ENCODE measurements around the gene TNFRSF9.
"Not testable (repeated sequence)": the region's sequence is repeated elsewhere in the genome, so short reads cannot be mapped to it uniquely, and the experiment has no call there.

The TNFRSF9 gene

DNA sequence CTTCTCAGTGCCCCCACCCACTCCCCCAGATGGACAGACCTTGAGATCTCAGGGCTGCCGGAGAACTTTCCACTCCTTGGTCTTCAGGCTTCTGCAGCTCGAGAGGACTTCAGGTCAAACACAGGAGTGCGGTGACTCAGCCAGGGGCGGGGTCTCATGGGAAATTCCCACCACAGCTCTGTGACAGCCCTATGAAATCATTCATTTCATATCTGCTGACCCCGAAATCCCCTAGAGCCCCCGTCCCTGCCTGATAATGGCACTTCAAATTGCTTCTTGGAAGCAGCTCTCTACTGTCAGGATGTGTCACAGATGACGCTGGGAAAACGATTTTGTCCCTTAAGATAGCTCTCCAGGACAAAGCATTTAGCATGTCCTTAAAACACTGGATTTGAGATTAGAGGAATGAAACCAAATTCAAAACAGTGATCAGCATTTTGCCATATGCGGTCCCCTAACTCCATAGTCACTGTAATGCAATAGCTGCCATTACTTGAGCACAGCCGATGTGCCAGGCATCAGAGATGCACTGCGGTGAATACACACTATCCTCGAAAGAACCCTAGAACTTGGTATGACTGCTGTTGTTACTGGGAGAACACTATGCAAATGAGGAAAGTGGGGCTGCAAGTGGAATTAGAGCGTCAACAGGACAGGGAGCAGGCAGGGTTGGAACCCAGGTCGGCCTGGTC is at the start of gene TNFRSF9:
Gene TNFRSF9 (minus strand): TSS at position 95 of the 692 bp plus-strand sequence. CDS start 845 bp downstream, outside the sequence.
- peak; percentile 79 for DNase-seq (ENCODE audit: low read depth)

DNA sequence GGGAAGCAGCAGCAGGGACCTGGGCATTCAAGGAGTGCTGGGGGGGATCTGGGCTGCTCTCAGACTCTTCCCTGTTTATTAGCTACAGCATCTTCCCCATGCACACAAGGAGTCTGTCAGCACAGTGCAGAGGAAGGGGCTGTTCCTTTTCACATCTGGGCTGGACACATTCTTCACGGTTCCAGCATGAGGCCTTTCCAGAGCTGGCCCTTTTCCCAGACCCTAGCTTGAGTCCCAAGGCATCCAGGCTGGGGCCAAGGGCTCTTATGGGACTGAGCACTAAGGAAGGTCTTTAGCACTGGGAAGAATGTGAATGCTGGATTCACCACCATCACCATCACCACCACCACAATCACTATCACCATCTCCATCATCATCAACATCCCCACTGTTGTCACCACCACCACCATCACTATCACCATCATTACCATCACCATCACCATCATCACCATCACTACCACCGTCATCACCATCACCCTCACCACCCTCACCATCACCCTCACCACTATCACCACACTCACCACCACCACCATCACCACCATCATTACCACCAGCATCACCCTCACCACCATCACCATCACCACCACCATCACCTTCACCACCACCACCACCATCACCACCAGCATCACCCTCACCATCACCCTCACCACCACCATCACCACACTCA is 49.3 kb upstream of the TNFRSF9 start:
- no peak for DNase-seq (ENCODE audit: low read depth)

DNA sequence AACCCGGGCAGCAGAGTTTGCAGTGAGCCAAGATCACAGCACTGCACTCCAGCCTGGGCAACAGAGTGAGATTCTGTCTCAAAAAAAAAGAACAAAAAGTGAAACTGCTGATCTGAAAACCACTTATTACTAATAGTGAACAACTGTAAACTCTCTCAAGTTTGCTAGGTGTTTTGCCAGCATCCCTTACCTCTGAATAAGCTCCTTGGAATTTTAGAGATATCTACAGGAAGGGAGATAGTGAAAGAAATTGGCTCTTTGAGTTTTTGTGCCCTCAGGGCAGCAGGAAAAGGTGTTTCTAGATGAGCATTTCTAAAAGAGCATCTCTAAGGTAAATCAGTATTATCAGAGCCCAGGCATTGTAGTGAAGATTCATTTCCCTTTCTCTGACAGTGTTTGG is 47.9 kb upstream of the TNFRSF9 start:
- no peak for DNase-seq (ENCODE audit: low read depth)

DNA sequence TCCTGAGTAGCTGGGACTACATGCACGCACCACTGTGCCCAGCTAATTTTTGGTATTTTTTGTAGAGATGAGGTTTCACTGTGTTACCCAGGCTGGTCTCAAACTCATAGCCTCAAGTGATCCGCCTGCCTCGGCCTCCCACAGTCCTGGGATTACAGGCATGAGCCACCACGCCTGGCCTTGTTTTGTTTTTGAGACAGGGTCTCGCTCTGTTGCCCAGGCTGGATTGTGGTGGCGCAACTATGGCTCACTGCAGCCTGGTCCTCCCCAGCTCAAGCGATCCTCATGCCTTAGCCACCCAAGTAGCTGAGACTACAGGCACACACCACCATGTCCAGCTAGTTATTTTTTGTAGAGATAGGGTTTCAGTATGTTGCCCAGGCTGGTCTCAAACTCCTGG is 46.9 kb upstream of the TNFRSF9 start:
- DNase-seq (ENCODE audit: low read depth): no peak

DNA sequence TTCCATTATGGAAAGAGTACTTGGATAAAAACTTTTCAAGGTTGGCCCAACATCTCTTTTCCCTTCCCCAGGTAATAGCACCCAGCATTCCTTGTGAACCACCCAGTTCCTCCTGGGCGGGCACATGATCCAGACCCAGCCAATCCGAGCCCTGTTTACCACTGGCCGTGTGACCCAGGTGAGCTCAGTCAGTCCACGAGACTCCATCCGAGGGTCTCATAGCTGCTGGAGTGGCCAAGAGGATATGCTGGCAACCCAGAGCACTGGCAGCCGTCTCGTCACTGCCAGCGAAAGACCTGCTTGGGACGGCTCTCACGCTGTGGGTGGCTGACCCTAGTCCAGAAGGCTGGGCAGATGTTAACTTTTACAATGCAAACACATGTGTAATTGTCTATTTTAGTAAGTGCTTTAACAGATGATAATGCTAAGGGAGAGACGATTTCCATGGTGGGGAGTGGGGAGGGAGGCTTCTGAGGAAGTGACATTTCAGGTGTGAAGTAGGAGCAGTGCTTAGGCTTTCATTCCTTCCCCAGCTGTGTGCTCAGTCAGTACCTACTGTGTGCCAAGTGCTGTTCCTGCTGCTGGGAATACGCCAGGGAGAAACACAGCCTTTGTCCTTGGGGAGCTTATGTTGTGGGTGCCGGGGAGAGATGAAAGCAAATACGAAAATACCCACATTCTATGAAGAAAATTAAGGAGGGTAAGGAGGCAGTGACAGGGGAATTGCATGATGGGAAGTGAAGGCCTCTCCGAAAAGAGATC is 45.4 kb upstream of the TNFRSF9 start:
- no peak for DNase-seq (ENCODE audit: low read depth)

DNA sequence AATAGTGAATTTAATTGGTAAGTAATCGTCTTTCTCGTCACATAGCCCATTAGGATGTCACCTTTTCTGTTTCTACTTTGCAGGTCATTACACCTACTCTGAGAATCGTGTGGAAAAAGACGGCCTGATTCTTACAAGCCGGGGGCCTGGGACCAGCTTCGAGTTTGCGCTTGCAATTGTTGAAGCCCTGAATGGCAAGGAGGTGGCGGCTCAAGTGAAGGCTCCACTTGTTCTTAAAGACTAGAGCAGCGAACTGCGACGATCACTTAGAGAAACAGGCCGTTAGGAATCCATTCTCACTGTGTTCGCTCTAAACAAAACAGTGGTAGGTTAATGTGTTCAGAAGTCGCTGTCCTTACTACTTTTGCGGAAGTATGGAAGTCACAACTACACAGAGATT is 44.2 kb upstream of the TNFRSF9 start:
- DNase-seq (ENCODE audit: low read depth): no peak

DNA sequence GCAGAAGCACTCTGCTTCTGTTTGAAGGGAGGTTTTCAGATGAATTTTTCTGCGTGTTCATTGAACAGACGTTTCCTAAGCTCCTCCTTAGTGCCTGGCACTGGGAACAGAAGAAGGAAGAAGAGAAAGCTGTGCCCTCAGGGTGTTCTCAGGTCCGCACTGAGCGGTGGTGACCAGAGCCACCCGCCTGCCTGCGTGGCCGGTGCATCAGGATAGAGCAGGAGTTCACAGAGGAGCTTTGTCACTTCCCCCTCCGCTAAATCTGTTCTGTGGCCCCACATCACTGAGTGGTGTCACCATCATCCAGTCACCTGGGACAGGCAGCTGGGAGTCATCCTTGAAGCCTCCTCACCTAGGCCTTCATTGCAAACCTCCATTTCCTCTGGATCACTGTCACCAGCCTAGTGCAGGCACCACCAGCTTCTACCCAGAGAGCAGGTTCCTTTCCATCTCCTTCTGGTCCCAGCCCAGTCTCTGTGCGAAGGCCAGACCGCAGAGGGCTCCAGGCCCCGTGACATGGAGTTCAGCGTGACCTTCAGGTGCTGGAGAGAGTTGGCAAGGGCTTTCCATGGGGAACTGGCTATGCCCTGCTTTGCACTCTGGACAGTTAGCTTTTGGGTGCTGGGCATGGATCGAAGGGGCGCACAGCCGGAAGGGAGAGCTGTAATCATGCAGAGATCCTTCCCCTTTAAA is 42.6 kb upstream of the TNFRSF9 start:
- DNase-seq (ENCODE audit: low read depth): no peak

DNA sequence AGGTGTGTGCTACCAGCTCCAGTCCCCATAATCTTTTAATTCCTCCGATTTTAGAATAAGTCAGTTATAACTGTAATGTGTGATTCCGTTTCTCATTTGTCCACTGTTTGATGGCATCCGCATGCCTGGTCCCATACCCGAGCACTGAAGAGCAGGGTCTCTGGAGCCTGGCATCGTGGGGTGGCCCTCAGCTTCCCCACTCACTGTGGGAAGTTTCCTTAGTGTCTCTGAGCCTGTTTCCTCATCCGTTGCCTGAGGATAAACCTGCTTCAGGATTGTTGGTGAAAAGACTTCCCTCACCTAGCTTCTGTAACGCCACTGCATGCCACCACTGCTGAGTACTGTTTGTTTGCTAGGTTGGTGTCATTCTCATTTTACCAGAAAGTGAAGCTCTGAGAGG is 40.3 kb upstream of the TNFRSF9 start:
- no peak for DNase-seq (ENCODE audit: low read depth)

DNA sequence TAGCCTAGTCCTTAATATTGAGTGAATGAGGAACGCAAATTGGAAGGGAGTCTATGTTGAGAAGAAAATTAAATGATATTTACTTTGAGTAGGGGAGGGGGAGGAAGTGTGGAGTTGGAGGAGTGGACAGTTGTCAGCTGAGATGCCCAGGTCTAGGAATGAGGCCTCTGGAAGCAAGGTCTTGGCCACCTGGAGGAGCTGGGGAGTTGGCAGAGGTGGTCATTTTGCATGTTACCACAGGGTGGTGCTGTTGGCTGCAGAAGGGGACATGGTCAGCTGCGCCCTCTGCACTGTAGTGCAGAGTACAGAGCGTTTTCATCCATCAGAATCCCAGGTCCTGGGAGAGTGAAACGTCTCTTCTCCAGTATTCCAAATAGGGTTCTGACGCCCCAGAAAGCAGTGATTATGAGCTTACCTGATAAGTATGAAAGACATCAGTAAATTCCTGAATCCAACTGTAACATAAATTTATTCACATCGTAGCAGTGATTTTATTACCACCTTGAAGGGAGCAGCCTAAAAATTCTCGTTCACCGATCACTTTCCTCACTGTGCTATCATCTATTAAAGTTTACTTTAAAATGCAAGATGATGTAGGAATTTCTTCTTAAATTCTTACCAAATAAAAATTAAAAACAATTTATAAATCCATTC is 34.7 kb upstream of the TNFRSF9 start:
- DNase-seq (ENCODE audit: low read depth): peak; percentile 23

DNA sequence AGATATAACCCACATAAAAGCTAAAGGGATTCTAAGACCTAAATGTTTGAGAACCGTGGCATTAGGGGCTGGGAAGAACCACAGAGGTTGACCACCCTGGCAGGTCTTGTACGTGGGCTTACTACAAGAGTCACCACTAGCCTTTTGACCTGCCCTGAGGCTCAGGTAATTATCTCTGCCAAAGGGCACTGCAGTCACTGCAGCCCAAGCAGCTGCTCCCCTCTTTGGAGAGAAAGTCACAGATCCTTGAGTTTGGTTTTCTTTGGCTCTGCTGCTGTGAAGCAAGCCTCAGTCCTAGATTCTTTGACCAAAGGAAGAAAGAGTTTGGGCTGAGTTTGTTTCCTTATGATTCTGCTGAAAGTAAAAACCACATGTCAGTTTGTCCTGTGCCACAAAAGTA is 32.4 kb upstream of the TNFRSF9 start:
- DNase-seq (ENCODE audit: low read depth): no peak

DNA sequence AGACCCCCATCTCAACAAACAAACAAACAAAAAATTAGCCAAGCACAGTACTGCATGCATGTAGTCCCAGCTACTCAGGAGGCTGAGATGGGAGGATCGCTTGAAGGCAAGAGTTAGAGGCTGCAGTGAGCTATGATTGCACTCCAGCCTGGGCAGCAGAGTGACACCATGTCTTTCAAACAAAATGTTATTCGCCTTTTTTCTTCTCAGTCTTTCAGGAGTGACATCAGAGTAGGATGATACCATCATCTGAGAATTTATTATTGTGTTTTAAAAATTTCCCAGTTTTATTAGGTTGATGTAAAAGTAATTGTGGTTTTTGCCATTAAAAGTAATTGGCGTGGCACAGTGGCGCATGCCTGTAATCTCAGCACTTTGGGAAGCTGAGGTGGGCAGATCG is 31.6 kb upstream of the TNFRSF9 start:
- no peak for DNase-seq (ENCODE audit: low read depth)

DNA sequence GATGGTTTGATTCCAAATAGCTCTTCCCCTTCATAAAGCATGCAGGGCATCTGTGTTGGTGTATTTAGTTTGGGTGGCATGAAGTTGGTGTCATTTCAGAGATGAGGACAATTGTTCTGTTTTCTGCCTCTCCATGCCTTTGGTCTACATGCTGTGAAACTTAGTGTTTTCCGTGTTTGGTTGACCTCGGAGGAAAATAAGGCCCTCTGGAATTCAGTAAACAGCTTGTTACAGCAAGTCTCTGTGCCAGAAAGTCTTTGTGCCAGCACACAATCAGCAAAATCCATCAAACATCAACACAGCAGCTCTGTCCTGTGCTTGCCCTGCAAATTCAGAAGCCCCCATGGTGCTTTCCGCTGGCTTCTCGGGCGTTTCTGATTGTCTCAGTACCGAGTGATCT is 30.4 kb upstream of the TNFRSF9 start:
- DNase-seq (ENCODE audit: low read depth): no peak

DNA sequence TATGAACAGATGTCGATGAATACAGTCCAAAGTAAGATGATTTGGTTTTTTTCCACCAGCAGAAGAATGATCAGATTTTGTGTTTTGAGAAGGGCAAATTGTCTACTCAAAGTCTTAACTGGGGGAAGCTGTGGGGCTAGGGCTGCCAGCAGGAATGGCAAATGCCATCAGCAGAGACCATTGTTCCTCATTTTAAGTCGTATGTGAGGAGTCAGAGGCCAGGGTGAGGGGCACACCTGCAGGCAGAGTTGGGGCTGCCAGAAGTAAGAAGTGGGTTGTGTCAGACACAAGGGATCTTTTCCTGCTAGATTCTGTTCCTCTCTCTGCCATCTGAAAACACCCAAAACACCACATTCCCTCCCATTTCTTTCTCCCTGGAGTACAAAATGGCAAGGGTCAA is 29.6 kb upstream of the TNFRSF9 start:
- DNase-seq (ENCODE audit: low read depth): no peak

DNA sequence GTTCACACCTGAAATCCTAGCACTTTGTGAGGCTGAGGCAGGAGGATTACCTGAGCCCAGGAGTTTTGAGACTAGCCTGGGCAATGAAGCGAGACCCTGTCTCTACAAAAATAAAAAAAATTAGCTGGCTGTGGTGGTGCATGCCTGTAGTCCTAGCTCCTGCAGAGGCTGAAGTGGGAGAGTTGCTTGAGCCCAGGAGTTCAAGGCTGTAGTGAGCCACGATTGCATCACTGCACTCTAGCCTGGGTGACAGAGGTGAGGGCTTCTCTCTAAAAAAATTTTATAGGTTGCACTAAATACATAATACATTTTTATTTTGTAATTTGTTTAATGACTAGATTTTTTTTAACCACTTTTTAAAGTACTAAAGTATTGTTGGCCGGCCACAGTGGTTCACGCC is 27.0 kb upstream of the TNFRSF9 start:
- no peak for DNase-seq (ENCODE audit: low read depth)

DNA sequence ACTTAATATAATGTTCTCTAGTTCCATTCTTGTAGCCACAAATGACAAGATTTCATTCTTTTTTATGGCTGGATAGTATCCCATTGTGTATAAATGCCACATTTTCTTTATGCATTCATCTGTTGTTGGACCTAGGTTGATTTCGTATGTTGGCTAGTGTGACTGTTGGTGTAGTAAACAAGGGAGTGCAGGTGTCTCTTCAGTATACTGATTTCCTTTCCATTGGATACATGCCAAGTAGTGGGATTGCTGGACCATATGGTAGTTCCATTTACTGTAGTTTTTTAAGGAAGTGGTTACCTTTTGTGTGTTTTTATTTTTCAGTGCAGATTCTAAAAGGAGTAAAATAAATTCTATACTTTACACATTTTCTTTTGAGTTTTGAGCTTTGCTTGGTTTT is 26.6 kb upstream of the TNFRSF9 start:
- DNase-seq (ENCODE audit: low read depth): no peak

DNA sequence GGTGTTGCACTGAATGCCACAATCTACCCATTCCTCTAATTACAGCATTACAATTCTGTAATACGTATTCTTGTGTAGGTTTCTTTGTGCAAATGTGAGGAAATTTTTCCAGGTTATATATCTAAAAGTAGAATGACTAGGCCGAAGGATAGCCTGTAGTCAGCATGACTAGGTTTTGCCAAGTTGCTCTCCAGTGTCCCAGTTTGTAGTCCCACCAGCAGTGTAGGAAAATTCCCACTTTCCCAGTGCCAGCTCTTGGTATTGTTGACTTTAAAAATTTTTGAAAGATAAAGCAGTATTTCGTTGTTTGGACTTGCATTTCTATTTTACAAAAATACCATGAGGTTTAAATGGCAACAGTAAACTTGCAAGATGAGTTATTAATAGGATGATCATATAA is 23.8 kb upstream of the TNFRSF9 start:
- DNase-seq (ENCODE audit: low read depth): no peak

DNA sequence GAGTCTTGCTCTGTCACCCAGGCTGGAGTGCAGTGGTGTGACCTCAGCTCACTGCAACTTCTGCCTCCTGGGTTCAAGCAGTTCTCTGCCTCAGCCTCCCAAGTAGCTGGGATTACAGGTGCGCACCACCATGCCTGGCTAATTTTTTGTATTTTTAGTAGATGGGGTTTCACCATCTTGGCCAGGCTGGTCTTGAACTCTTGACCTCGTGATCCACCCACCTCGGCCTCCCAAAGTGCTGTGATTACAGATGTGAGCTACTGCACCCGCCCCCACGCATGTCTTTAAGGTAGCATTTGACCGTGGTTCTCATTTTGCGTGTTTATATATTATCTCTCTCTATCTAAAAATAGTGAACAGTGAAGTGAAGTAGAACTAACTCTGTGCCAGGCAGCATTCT is 23.2 kb upstream of the TNFRSF9 start:
- not testable (repeated sequence) for DNase-seq (ENCODE audit: low read depth)

DNA sequence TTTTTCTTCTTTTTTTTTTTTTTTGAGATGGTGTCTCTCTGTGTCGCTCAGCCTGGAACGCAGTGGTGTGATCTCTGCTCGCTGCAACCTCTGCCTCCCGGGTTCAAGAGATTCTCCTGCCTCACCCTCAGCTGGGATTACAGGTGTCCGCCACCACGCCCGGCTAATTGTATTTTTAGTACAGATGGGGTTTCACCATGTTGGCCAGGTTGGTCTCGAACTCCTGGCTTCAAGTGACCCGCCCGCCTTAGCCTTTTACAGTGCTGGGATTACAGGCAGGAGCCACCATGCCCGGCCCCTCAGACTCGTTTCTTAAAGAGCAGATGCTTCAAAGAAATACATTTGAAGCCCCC is 22.7 kb upstream of the TNFRSF9 start:
- not testable (repeated sequence) for DNase-seq (ENCODE audit: low read depth)

DNA sequence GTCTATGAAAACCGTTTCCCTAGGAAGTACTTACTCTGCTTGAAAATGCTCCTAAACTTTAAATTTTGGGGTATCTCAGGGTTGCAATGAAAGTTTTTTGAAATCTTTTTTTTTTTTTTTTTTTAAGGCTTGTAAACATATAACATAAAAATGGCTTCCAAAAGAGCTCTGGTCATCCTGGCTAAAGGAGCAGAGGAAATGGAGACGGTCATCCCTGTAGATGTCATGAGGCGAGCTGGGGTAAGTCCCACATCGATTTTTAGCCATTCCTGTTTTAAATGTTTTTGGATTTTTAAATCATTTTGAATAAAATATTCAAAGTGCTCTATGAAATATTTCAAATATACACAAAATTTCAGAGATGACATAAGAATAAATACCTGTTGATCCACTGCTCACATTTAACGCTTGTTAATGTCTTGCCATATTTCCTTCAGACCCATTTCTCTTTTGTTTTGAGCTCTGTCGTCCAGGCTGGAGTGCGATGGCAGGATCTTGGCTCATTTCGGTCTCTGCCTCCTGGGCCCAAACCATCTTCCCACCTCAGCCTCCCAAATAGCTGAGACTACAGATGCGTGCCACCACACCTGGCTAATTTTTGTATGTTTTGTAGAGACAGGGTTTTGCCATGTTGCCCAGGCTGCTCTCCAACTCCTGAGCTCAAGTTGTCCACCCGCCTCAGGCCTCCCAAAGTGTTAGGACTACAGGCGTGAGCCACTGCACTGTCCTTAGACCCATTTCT is 22.2 kb upstream of the TNFRSF9 start:
- no peak for DNase-seq (ENCODE audit: low read depth)

DNA sequence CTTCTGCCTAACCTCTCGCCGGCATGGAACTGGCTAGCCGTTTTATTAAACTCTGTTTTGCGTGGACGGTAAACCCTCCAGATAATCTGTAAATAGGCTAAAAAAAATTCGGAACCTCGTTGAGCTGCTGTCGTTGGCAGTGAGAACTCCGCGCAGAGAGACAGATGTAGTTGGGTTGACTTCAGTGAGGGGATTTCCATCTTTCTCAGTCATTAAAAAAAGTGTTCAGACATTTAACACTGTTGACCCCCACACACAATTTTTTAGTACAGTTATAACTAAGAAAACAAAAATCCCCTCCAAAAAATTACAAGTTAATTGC is 21.3 kb upstream of the TNFRSF9 start:
- no peak for DNase-seq (ENCODE audit: low read depth)

DNA sequence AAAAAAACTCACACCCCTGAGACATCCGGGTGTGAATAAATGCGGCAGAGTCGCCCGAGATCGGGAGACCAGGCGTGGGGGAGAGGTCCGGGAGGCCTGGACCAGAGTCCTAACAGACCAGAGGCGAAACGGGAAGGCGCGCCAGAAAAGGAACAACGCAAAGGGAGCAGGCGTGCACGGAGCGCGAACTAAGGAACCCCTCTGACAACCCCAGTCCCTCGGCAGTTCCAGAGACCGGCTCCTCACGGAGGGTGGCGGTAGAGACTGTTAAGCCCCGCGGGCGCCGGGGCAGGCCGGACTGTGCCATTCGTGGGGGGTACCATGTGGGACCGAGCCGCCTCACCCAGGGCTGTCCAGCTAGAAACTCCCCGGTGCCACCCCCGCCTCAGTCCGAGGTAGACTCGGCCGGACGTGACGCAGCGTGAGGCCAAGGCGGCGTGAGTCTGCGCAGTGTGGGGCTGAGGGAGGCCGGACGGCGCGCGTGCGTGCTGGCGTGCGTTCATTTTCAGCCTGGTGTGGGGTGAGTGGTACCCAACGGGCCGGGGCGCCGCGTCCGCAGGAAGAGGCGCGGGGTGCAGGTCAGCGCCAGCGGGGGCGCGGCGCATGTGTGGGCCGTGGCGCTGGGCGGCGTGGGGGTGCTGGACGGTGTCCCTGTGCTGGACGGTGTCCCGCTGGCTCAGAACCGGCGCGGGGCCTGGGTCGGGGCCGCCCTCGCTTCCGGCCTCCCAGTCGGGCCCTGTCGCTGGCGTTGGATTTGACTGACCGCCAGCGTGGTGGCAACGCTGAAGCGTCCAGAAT is 20.8 kb upstream of the TNFRSF9 start, which contains the start of gene PARK7:
Gene PARK7 (plus strand): TSS at position 496 of the 798 bp plus-strand sequence. CDS start 1,075 bp downstream, outside the sequence.
- peak; percentile 100 for DNase-seq (ENCODE audit: low read depth)

All from activated T-cell treated with anti-CD3 and anti-CD28 coated beads for 48 hours (primary cell).